GM12878 (cell line): ENCODE results near the gene KCNJ16. TPM values are rescaled to one million over a fixed set of nuclear protein-coding genes. Genes with fewer than 3 reads are reported as not detected.

Source experiments
- ATAC-seq: fragments of 200-7000 bp; cut with Tn5 transposase; 3 replicates; pipeline ENCODE4 v1.9.1; 2020; ENCODE audit warnings: mild to moderate bottlenecking, moderate library complexity
- BruUV-seq: library from RNA; stranded (reverse); fragments of 400-500 nt; replicated peaks from 2 replicates; lab custom pipeline; 2021; lab: Mats Ljungman, UMichigan
- CTCF ChIA-PET: fragments of 300-600 bp; sonication (Branson Sonifier 250); formaldehyde crosslinking; extraction: SDS; loops from one replicate; lab custom pipeline; 2021; ENCODE audit warnings: inconsistent platforms; lab: Yijun Ruan, JAX
- POLR2A ChIA-PET: fragments of 350-600 bp; formaldehyde crosslinking; extraction: SDS; loops from one replicate; lab custom pipeline; 2021; ENCODE audit warnings: inconsistent platforms; lab: Charles Lee
- RAD21 ChIA-PET: fragments of 300-600 bp; sonication (Branson Sonifier 250); formaldehyde crosslinking; loops from one replicate; lab custom pipeline; 2023; ENCODE audit warnings: antibody characterized with exemption; ENCODE audit not compliant: unreplicated experiment; lab: Charles Lee
- SMC1A ChIA-PET: fragments of 300-600 bp; sonication (Branson Sonifier 250); formaldehyde crosslinking; loops from one replicate; lab custom pipeline; 2023; ENCODE audit not compliant: unreplicated experiment, uncharacterized antibody; lab: Charles Lee
- DNase-seq: peaks from one replicate; pipeline ENCODE4 v3.0.0-alpha.2; 2011; ENCODE audit warnings: low read depth, low spot score
- FAIRE-seq: peaks from 3 replicates; lab custom pipeline; 2011; peaks lifted over from hg19 to GRCh38; lab: Jason Lieb, UNC
- H2AFZ ChIP-seq: 2 replicates; pipeline ENCODE4 v1.6.0; 2011; ENCODE audit warnings: low read depth, low read length, control low read depth; ENCODE audit not compliant: control insufficient read depth
- H3K27ac ChIP-seq: 2 replicates; pipeline ENCODE4 v1.5.1; 2011; ENCODE audit warnings: control low read depth; ENCODE audit not compliant: control insufficient read depth, insufficient read depth
- H3K27me3 ChIP-seq, 2 experiments: replicated peaks in 1 of 2; 2 replicates each; pipeline versions ENCODE4 v1.6.0 to v1.6.1; 2011; ENCODE audit warnings: low read length in 1 of 2; ENCODE audit not compliant: control insufficient read depth in 2 of 2, insufficient read depth in 2 of 2
- H3K36me3 ChIP-seq, 2 experiments: 2 replicates each; pipeline ENCODE4 v1.5.1; 2011; ENCODE audit warnings: low read length in 1 of 2; ENCODE audit not compliant: control insufficient read depth in 2 of 2, insufficient read depth in 2 of 2
- H3K4me1 ChIP-seq: 2 replicates; pipeline ENCODE4 v1.6.1; 2011; ENCODE audit warnings: mild to moderate bottlenecking, low read length, moderate library complexity, mixed read lengths; ENCODE audit not compliant: control insufficient read depth, insufficient read depth
- H3K4me2 ChIP-seq: 2 replicates; pipeline ENCODE4 v1.6.0; 2011; ENCODE audit warnings: control low read depth; ENCODE audit not compliant: control insufficient read depth, insufficient read depth
- H3K4me3 ChIP-seq: fragments of 200-600 bp; sonication (generic); 2 replicates; pipeline ENCODE4 v1.5.1; 2016
- H3K79me2 ChIP-seq: 2 replicates; pipeline ENCODE4 v1.6.0; 2011; ENCODE audit warnings: low read length; ENCODE audit not compliant: control insufficient read depth, insufficient read depth
- H3K9ac ChIP-seq: 2 replicates; pipeline ENCODE4 v1.8.0; 2011; ENCODE audit warnings: low read length, control low read depth, mixed read lengths; ENCODE audit not compliant: control insufficient read depth, insufficient read depth
- H3K9me3 ChIP-seq: replicated peaks from 3 replicates; pipeline ENCODE4 v1.5.1; 2011; ENCODE audit warnings: mild to moderate bottlenecking, low read length; ENCODE audit not compliant: control insufficient read depth, insufficient read depth
- H4K20me1 ChIP-seq: 2 replicates; pipeline ENCODE4 v1.6.0; 2011; ENCODE audit not compliant: control insufficient read depth, insufficient read depth
- BHLHE40 ChIP-seq, 2 experiments: fragments of 450-650 bp in 1 of 2; IDR thresholded peaks; 2 replicates each; pipeline ENCODE4 v1.6.1; 2011 to 2017; ENCODE audit warnings: low read depth in 2 of 2, borderline replicate concordance in 1 of 2, improper control_type of control experiment in 1 of 2, low read length in 1 of 2, mild to moderate bottlenecking in 1 of 2
- BRCA1 ChIP-seq: IDR thresholded peaks from 2 replicates; pipeline ENCODE4 v1.6.1; 2011; ENCODE audit warnings: low read depth, low read length, improper control_type of control experiment
- CHD2 ChIP-seq: IDR thresholded peaks from 2 replicates; pipeline ENCODE4 v1.6.1; 2011; ENCODE audit warnings: low read depth, low read length, improper control_type of control experiment, borderline replicate concordance
- CHD4 ChIP-seq: fragments of 200-600 bp; sonication (generic); IDR thresholded peaks from 2 replicates; pipeline ENCODE4 v1.6.1; 2016; ENCODE audit warnings: mild to moderate bottlenecking
- EP300 ChIP-seq, 2 experiments: fragments of 150-350 bp in 1 of 2; IDR thresholded peaks; 2 replicates each; pipeline ENCODE4 v1.6.1; 2011 to 2012; ENCODE audit warnings: low read depth in 2 of 2, low read length in 2 of 2, borderline replicate concordance in 1 of 2, improper control_type of control experiment in 1 of 2, inconsistent platforms in 1 of 2; ENCODE audit not compliant: control insufficient read depth in 1 of 2
- FOXK2 ChIP-seq: fragments of 450-650 bp; IDR thresholded peaks from 2 replicates; pipeline ENCODE4 v1.6.1; 2017; ENCODE audit warnings: mild to moderate bottlenecking, moderate library complexity
- NFIC ChIP-seq: IDR thresholded peaks from 2 replicates; pipeline ENCODE4 v1.6.1; 2012; ENCODE audit warnings: low read depth, mild to moderate bottlenecking, inconsistent platforms, low read length, moderate library complexity
- NR2C2 ChIP-seq: IDR thresholded peaks from 2 replicates; pipeline ENCODE4 v1.6.1; 2011; ENCODE audit warnings: borderline replicate concordance, low read depth; ENCODE audit not compliant: control insufficient read depth, insufficient read length
- SMARCA5 ChIP-seq: fragments of 450-650 bp; IDR thresholded peaks from 2 replicates; pipeline ENCODE4 v1.6.1; 2017; ENCODE audit warnings: mild to moderate bottlenecking
- SMC3 ChIP-seq: IDR thresholded peaks from 2 replicates; pipeline ENCODE4 v1.6.1; 2011; ENCODE audit warnings: low read length, improper control_type of control experiment, borderline replicate concordance
- SP1 ChIP-seq: IDR thresholded peaks from one replicate; pipeline ENCODE4 v1.6.1; 2011; ENCODE audit warnings: low read depth, low read length
- WGBS: methylation state at CpG from one replicate; pipeline ENCODE4 v1.1.6; 2016; ENCODE audit warnings: low lambda C conversion rate; ENCODE audit not compliant: insufficient replicate concordance, insufficient coverage; ENCODE audit errors: missing lambda C conversion rate; 5-methylcytosine and 5-hydroxymethylcytosine counted together
- in situ Hi-C: fragments of 300-500 bp; cut with MboI; formaldehyde crosslinking; loops from 9 replicates; pipeline ENCODE4 v1.14.3; 2018; ENCODE audit warnings: mixed read lengths
- intact Hi-C: fragments of 100-400 bp; cut with micrococcal nuclease; formaldehyde crosslinking; loops from one replicate; pipeline ENCODE4 v1.14.2; 2022; ENCODE audit not compliant: unreplicated experiment
- polyA plus RNA-seq, 11 experiments: library from polyadenylated mRNA; depleted of rRNA in 4 of 11; unstranded in 6 of 11; stranded (reverse) in 5 of 11; fragments of >200 nt; fragmentation: Nextera tagmentation in 4 of 11; fragmentation: Illumina TruSeq in 1 of 11; extraction: Ambion mirVana in 4 of 11; extraction: Trizol in 1 of 11; gene quantifications; 1 replicate in 1 of 11; 2 replicates in 10 of 11; pipeline versions ENCODE4 v1.2.1 to v1.2.3, GENCODE V29; 2011 to 2016; ENCODE audit warnings: inconsistent platforms in 2 of 11, missing spikeins in 2 of 11, low read depth in 1 of 11
- total RNA-seq, 4 experiments: library from RNA; depleted of rRNA in 3 of 4; stranded (reverse); fragments of >200 nt in 3 of 4; fragmentation: Illumina TruSeq in 1 of 4; extraction: Trizol in 1 of 4; gene quantifications; 2 replicates each; pipeline versions ENCODE4 v1.2.1 to v1.2.3, GENCODE V29; 2013 to 2021
- TF ChIP-seq, protein P1 (sequence below): fragments of 450-650 bp; formaldehyde crosslinking; IDR thresholded peaks from 2 replicates; pipeline ENCODE4 v1.5.0; 2022; ENCODE audit warnings: mild to moderate bottlenecking, missing genetic modification characterization
- TF ChIP-seq, protein P2 (sequence below): fragments of 150-350 bp; IDR thresholded peaks from 2 replicates; pipeline ENCODE4 v1.6.1; 2016; ENCODE audit warnings: low read depth, low read length
- TF ChIP-seq, protein P3 (sequence below): fragments of 450-650 bp; IDR thresholded peaks from 2 replicates; pipeline ENCODE4 v1.6.1; 2016; ENCODE audit warnings: mild to moderate bottlenecking, moderate library complexity, borderline replicate concordance

The KCNJ16 gene
- total and polyA plus RNA-seq, 10 of the 15 experiments (the other 5 are each of a cell fraction or from before 2014, with no cell fraction given): 0.08 to 0.24 (median 0.20) TPM; not detected in 7

DNA sequence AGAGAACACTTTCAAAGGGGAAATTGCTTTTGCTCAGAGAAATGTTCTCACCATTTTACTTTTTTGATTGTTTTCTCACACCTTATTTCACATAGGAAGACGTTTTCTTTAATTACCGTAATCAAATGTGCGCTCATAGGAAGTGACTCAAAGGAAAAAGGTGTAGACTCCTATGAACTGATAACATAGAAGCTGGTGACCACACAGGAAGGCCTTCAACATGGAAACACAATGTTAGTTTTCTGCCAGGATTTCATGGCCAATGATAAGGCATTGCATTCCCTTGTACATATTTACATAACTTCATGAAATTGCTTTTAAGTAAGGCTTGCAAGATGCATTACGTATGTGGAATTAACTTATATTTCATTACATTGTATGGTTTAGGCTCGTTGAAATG lies 40.9 kb upstream of the KCNJ16 start:
- Histone ChIP-seq H3K9ac (no peak overlapping the region), H3K27me3 (no peaks in the 10 kb centered on the region), H3K9me3 (no peaks in the 10 kb centered on the region), H3K4me1 (no peaks in the 10 kb centered on the region), H3K27ac (no peak overlapping the region), H3K36me3 (no peaks in the 10 kb centered on the region), H3K79me2 (no peaks in the 10 kb centered on the region), H3K4me2 (no peak overlapping the region), H2AFZ (no peak overlapping the region), H4K20me1 (no peaks in the 10 kb centered on the region), H3K4me3 (no peak overlapping the region)
- WGBS: 60% methylated on average over 5 of the region's 5 CpGs
- ChIA-PET POLR2A (no interaction called here), CTCF (no interaction called here), SMC1A (no interaction called here), RAD21 (no interaction called here)
- intact Hi-C loops (no loop called here), in situ Hi-C loops (no loop called here)
- FAIRE-seq (no peak), DNase-seq (no peak), ATAC-seq (no peak)
- BruUV-seq: no TSS peak
- TF ChIP-seq, protein P1, sequence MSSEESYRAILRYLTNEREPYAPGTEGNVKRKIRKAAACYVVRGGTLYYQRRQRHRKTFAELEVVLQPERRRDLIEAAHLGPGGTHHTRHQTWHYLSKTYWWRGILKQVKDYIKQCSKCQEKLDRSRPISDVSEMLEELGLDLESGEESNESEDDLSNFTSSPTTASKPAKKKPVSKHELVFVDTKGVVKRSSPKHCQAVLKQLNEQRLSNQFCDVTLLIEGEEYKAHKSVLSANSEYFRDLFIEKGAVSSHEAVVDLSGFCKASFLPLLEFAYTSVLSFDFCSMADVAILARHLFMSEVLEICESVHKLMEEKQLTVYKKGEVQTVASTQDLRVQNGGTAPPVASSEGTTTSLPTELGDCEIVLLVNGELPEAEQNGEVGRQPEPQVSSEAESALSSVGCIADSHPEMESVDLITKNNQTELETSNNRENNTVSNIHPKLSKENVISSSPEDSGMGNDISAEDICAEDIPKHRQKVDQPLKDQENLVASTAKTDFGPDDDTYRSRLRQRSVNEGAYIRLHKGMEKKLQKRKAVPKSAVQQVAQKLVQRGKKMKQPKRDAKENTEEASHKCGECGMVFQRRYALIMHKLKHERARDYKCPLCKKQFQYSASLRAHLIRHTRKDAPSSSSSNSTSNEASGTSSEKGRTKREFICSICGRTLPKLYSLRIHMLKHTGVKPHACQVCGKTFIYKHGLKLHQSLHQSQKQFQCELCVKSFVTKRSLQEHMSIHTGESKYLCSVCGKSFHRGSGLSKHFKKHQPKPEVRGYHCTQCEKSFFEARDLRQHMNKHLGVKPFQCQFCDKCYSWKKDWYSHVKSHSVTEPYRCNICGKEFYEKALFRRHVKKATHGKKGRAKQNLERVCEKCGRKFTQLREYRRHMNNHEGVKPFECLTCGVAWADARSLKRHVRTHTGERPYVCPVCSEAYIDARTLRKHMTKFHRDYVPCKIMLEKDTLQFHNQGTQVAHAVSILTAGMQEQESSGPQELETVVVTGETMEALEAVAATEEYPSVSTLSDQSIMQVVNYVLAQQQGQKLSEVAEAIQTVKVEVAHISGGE: no peak
- TF ChIP-seq SP1 (no peak), SMARCA5 (no peak), CHD2 (no peak), EP300 (IDR thresholded peaks at IDR 0.05; ENCODE audit: borderline replicate concordance in 1 of 2, control insufficient read depth in 1 of 2, low read depth in 2 of 2, low read length in 2 of 2) (no peak), SMC3 (no peak), BHLHE40 (IDR thresholded peaks at IDR 0.05; ENCODE audit: borderline replicate concordance in 1 of 2, low read depth in 2 of 2, low read length in 1 of 2) (no peak), CHD4 (no peak), FOXK2 (no peak), BRCA1 (no peak), NFIC (no peak), NR2C2 (no peak)
- TF ChIP-seq, protein P2, sequence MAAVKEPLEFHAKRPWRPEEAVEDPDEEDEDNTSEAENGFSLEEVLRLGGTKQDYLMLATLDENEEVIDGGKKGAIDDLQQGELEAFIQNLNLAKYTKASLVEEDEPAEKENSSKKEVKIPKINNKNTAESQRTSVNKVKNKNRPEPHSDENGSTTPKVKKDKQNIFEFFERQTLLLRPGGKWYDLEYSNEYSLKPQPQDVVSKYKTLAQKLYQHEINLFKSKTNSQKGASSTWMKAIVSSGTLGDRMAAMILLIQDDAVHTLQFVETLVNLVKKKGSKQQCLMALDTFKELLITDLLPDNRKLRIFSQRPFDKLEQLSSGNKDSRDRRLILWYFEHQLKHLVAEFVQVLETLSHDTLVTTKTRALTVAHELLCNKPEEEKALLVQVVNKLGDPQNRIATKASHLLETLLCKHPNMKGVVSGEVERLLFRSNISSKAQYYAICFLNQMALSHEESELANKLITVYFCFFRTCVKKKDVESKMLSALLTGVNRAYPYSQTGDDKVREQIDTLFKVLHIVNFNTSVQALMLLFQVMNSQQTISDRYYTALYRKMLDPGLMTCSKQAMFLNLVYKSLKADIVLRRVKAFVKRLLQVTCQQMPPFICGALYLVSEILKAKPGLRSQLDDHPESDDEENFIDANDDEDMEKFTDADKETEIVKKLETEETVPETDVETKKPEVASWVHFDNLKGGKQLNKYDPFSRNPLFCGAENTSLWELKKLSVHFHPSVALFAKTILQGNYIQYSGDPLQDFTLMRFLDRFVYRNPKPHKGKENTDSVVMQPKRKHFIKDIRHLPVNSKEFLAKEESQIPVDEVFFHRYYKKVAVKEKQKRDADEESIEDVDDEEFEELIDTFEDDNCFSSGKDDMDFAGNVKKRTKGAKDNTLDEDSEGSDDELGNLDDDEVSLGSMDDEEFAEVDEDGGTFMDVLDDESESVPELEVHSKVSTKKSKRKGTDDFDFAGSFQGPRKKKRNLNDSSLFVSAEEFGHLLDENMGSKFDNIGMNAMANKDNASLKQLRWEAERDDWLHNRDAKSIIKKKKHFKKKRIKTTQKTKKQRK: no peak
- TF ChIP-seq, protein P3, sequence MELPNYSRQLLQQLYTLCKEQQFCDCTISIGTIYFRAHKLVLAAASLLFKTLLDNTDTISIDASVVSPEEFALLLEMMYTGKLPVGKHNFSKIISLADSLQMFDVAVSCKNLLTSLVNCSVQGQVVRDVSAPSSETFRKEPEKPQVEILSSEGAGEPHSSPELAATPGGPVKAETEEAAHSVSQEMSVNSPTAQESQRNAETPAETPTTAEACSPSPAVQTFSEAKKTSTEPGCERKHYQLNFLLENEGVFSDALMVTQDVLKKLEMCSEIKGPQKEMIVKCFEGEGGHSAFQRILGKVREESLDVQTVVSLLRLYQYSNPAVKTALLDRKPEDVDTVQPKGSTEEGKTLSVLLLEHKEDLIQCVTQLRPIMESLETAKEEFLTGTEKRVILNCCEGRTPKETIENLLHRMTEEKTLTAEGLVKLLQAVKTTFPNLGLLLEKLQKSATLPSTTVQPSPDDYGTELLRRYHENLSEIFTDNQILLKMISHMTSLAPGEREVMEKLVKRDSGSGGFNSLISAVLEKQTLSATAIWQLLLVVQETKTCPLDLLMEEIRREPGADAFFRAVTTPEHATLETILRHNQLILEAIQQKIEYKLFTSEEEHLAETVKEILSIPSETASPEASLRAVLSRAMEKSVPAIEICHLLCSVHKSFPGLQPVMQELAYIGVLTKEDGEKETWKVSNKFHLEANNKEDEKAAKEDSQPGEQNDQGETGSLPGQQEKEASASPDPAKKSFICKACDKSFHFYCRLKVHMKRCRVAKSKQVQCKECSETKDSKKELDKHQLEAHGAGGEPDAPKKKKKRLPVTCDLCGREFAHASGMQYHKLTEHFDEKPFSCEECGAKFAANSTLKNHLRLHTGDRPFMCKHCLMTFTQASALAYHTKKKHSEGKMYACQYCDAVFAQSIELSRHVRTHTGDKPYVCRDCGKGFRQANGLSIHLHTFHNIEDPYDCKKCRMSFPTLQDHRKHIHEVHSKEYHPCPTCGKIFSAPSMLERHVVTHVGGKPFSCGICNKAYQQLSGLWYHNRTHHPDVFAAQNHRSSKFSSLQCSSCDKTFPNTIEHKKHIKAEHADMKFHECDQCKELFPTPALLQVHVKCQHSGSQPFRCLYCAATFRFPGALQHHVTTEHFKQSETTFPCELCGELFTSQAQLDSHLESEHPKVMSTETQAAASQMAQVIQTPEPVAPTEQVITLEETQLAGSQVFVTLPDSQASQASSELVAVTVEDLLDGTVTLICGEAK: no peak
